A549 (cell line): ENCODE results near the gene LRRC31.

Experiments
- CBX2 ChIP-seq: fragments of 200-600 bp; sonication (generic); IDR thresholded peaks from 2 replicates; pipeline ENCODE4 v1.6.1; 2016; ENCODE audit warnings: low read depth, mild to moderate bottlenecking, borderline replicate concordance
- CEBPB ChIP-seq, 2 experiments: fragments of >200 bp in 1 of 2; sonication (Bioruptor Twin) in 1 of 2; formaldehyde crosslinking in 1 of 2; IDR thresholded peaks; 2 replicates each; pipeline ENCODE4 v1.6.1; 2012 to 2016
- CTCF ChIP-seq: fragments of >200 bp; sonication (Bioruptor Twin); formaldehyde crosslinking; IDR thresholded peaks from 3 replicates; pipeline ENCODE4 v1.5.1; 2016
- HMGXB4 ChIP-seq: fragments of 250-450 bp; sonication (Bioruptor Pico); IDR thresholded peaks from 2 replicates; pipeline ENCODE4 v1.5.0; 2021; ENCODE audit warnings: mild to moderate bottlenecking, moderate library complexity, borderline replicate concordance
- JUNB ChIP-seq: fragments of >200 bp; sonication (Bioruptor Twin); formaldehyde crosslinking; IDR thresholded peaks from 2 replicates; pipeline ENCODE4 v1.6.1; 2016
- KDM1A ChIP-seq: fragments of 200-600 bp; sonication (generic); IDR thresholded peaks from 2 replicates; pipeline ENCODE4 v1.6.1; 2016; ENCODE audit warnings: low read depth, mild to moderate bottlenecking
- NR3C1 ChIP-seq: fragments of >200 bp; sonication (Bioruptor Twin); formaldehyde crosslinking; IDR thresholded peaks from 3 replicates; pipeline ENCODE4 v1.6.1; 2017
- POLR2A ChIP-seq: IDR thresholded peaks from 2 replicates; pipeline ENCODE4 v1.6.1; 2012; ENCODE audit warnings: mild to moderate bottlenecking, low read length
- RAD21 ChIP-seq, 2 experiments: fragments of >200 bp in 1 of 2; sonication (Bioruptor Twin) in 1 of 2; formaldehyde crosslinking in 1 of 2; IDR thresholded peaks in 1 of 2; conservative IDR thresholded peaks in 1 of 2; 2 replicates in 1 of 2; 3 replicates in 1 of 2; pipeline ENCODE4 v1.6.1; 2012 to 2018; ENCODE audit warnings: inconsistent platforms in 1 of 2
- RFX5 ChIP-seq: fragments of 450-650 bp; IDR thresholded peaks from 2 replicates; pipeline ENCODE4 v1.7.1; 2014; ENCODE audit warnings: antibody characterized with exemption, mild to moderate bottlenecking, moderate library complexity
- USF2 ChIP-seq: fragments of 450-650 bp; IDR thresholded peaks from 2 replicates; pipeline ENCODE4 v1.6.1; 2014; ENCODE audit warnings: antibody characterized with exemption
- TF ChIP-seq, protein P1 (sequence below): IDR thresholded peaks from 2 replicates; pipeline ENCODE4 v1.6.1; 2012

- no peak for TF ChIP-seq CTCF
- no peak for TF ChIP-seq HMGXB4 (CRISPR knock-in tag)
- TF ChIP-seq USF2 = no peak
- TF ChIP-seq, protein P1, sequence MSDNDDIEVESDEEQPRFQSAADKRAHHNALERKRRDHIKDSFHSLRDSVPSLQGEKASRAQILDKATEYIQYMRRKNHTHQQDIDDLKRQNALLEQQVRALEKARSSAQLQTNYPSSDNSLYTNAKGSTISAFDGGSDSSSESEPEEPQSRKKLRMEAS = no peak
- no peak for TF ChIP-seq KDM1A
- TF ChIP-seq RAD21 (conservative IDR thresholded peaks at IDR 0.05 in 1 of 2, IDR thresholded peaks at IDR 0.05 in 1 of 2) = no peak
- no peak for TF ChIP-seq RFX5
- no peak for TF ChIP-seq NR3C1
- no peak for TF ChIP-seq CEBPB (IDR thresholded peaks at IDR 0.05)
- TF ChIP-seq POLR2A = no peak
- TF ChIP-seq JUNB = no peak
- TF ChIP-seq CBX2 = no peak
Observed at GRCh38 chr3:169861871-169862270, 7.9 kb downstream of the LRRC31 start.
